Parietal lobe (tissue), 1 donor: Measurements from ENCODE around the gene GPR27. TPM values are rescaled to one million over a fixed set of nuclear protein-coding genes. Genes with fewer than 3 reads are reported as not detected.

ENCODE experiments used
- total RNA-seq: library from RNA; depleted of rRNA; stranded (reverse); fragments of >200 nt; gene quantifications from one replicate; pipeline ENCODE4 v1.2.3, GENCODE V29; 2014

The GPR27 gene
- total RNA-seq = 27.9 TPM

GRCh38 chr3:71753701-71754609, at the start of gene GPR27:
Gene GPR27 (plus strand): TSS chr3:71753855. CDS start chr3:71754050, 195 bp downstream.

GRCh38 chr3:71725271-71725991, 28.2 kb upstream of the GPR27 start, which contains the start of gene EIF4E3:
Gene EIF4E3 (minus strand): TSS chr3:71725402. CDS start chr3:71725367, 35 bp downstream.

GRCh38 chr3:71784914-71785531, 31.4 kb downstream of the GPR27 start, which contains the start of gene PROK2:
Gene PROK2 (minus strand): TSS chr3:71785148. CDS start chr3:71785052, 96 bp downstream.

Other genes starting within 250 kb of the GPR27 start
- gene FOXP1, start 170.1 kb upstream of the GPR27 start, total RNA-seq = 223 TPM
- gene EIF4E3, start 28.5 kb upstream of the GPR27 start, total RNA-seq = 19.7 TPM
- 1.9 TPM for gene PROK2, start 31.3 kb downstream of the GPR27 start, total RNA-seq